ENCODE data around the gene OR2T33.

- TF ChIP-seq FOXP2 (optimal IDR thresholded peaks at IDR 0.05; ENCODE audit: borderline replicate concordance, extremely low read depth, extremely low read length, insufficient read depth) = no peak
- no peak for TF ChIP-seq POLR2AphosphoS5 (IDR thresholded peaks at IDR 0.05; ENCODE audit: low read depth, low read length)
- TF ChIP-seq REST (IDR thresholded peaks at IDR 0.05; ENCODE audit: insufficient read depth in 1 of 2, low read depth in 2 of 2, low read length in 2 of 2) = no peak
- TF ChIP-seq TAF1 (IDR thresholded peaks at IDR 0.05; ENCODE audit: borderline replicate concordance, insufficient read depth, low read length) = no peak
These were observed 48.3 kb downstream of the OR2T33 start for GRCh38 chr1:248229360-248229908.
